GM18517 (cell line): Measurements from ENCODE around the gene GLMN.
A peak's percentile ranks its signal among the peaks of the same experiment; 100 is the strongest.

Experiments
- ATAC-seq: cut with Tn5 transposase; IDR thresholded peaks from one replicate; pipeline ENCODE4 v1.9.1; 2021; ENCODE audit warnings: mild to moderate bottlenecking, moderate library complexity; ENCODE audit not compliant: unreplicated experiment

Gene GLMN

GRCh38 chr1:92298573-92299476, at the start of gene GLMN, which contains the start of gene RPAP2:
TSS of gene GLMN (minus strand) at chr1:92298987. CDS start at chr1:92297999, 988 bp downstream.
TSS of gene RPAP2 (plus strand) at chr1:92299059. CDS start at chr1:92299074, 15 bp downstream.
- peak; percentile 94 for ATAC-seq

- no peak for ATAC-seq
Measured at GRCh38 chr1:92346866-92347640, 48.3 kb upstream of the GLMN start.

GRCh38 chr1:92343061-92343460, 44.3 kb upstream of the GLMN start:
- no peak for ATAC-seq

GRCh38 chr1:92342401-92342800, 43.6 kb upstream of the GLMN start:
- no peak for ATAC-seq

- ATAC-seq: no peak
Measured at GRCh38 chr1:92340154-92340553, 41.4 kb upstream of the GLMN start.

GRCh38 chr1:92333668-92334067, 34.9 kb upstream of the GLMN start:
- no peak for ATAC-seq

- no peak for ATAC-seq
Measured at GRCh38 chr1:92329347-92330129, 30.8 kb upstream of the GLMN start.

- ATAC-seq: no peak
Measured at GRCh38 chr1:92327794-92328193, 29.0 kb upstream of the GLMN start.

GRCh38 chr1:92326681-92327080, 27.9 kb upstream of the GLMN start:
- ATAC-seq: no peak

GRCh38 chr1:92324784-92325183, 26.0 kb upstream of the GLMN start:
- no peak for ATAC-seq

- ATAC-seq: no peak
Measured at GRCh38 chr1:92323473-92324453, 25.0 kb upstream of the GLMN start.

- no peak for ATAC-seq
Measured at GRCh38 chr1:92317836-92318493, 19.2 kb upstream of the GLMN start.

GRCh38 chr1:92315766-92316599, 17.2 kb upstream of the GLMN start:
- no peak for ATAC-seq

GRCh38 chr1:92314024-92314423, 15.2 kb upstream of the GLMN start:
- ATAC-seq: no peak

GRCh38 chr1:92310185-92310597, 11.4 kb upstream of the GLMN start:
- ATAC-seq: no peak

- no peak for ATAC-seq
Measured at GRCh38 chr1:92307980-92308379, 9.2 kb upstream of the GLMN start.

- no peak for ATAC-seq
Measured at GRCh38 chr1:92306020-92306419, 7.2 kb upstream of the GLMN start.

- no peak for ATAC-seq
Measured at GRCh38 chr1:92301021-92301420, 2.2 kb upstream of the GLMN start.
